Measurements from ENCODE around the gene CD7. TPM values are rescaled to one million over a fixed set of nuclear protein-coding genes. Genes with fewer than 3 reads are reported as not detected.

The CD7 gene
- polyA plus RNA-seq, 1 donor from 2014 or later, result not detected

DNA sequence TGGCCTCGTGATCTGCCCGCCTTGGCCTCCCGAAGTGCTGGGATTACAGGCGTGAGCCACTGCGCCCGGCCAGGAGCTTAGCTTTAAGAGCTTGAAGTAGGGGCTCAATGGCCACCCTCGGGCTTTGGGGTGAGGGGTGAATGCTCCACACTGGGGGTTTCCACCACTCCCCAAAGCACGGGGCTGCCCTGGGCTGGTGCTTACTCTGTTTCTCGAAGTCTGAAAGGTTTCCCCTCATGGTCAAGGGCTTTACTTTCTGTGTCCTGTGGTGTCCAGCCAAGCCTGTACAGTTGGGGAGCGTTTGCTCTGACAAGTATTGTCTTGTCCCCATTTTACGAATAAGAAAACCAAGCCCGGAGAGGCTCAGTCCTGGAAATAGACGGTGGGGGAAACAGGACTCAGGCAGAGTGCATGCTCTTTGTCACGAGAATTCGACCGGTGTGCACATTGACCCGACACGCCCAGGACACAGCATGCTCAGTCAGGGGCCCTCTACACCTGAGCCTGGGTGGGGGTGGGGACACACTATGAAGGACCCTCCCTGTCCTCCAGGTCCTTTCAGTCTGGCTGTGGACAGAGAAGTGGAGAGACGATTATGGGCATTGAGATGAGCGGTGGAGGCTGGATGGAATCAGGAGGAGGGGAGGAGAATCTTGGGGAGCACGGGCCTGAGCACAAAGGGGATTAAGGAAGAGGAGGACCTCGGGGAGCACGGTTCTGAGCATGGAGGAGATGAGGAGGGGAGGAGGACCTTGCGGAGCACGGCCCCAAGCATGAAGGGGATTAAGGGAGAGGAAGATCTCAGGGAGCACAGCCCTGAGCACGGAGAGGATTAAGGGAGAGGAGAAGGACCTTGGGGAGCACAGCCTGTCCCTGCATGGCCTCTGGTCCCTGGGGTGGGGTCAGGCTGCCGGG lies 7.5 kb downstream of the CD7 start:
- Histone ChIP-seq H3K27me3 (ENCODE audit: insufficient read depth, low read depth, low read length) (no peaks in the 10 kb centered on the region), H3K9me2 (ENCODE audit: insufficient read depth, low read length) (no peaks in the 10 kb centered on the region), H3K9me3 (ENCODE audit: low read length) (no peaks in the 10 kb centered on the region), H3K79me2 (replicated peaks; ENCODE audit: insufficient read depth, low read length) (no peaks in the 10 kb centered on the region), H4K20me1 (ENCODE audit: insufficient read depth) (no peaks in the 10 kb centered on the region), H3F3A (ENCODE audit: insufficient read depth, low read length, poor library complexity, severe bottlenecking) (no peaks in the 10 kb centered on the region), H2AFZ (ENCODE audit: low read depth, low read length) (no peak overlapping the region), H3K9ac (ENCODE audit: low read length) (no peak overlapping the region), H3K4me3 (ENCODE audit: low read length) (no peak overlapping the region), H3K27ac (ENCODE audit: low read length) (no peak overlapping the region), H3K36me3 (ENCODE audit: insufficient read depth, low read length) (no peaks in the 10 kb centered on the region), H3K4me2 (ENCODE audit: low read length) (no peak overlapping the region)
- TF ChIP-seq, protein P1, sequence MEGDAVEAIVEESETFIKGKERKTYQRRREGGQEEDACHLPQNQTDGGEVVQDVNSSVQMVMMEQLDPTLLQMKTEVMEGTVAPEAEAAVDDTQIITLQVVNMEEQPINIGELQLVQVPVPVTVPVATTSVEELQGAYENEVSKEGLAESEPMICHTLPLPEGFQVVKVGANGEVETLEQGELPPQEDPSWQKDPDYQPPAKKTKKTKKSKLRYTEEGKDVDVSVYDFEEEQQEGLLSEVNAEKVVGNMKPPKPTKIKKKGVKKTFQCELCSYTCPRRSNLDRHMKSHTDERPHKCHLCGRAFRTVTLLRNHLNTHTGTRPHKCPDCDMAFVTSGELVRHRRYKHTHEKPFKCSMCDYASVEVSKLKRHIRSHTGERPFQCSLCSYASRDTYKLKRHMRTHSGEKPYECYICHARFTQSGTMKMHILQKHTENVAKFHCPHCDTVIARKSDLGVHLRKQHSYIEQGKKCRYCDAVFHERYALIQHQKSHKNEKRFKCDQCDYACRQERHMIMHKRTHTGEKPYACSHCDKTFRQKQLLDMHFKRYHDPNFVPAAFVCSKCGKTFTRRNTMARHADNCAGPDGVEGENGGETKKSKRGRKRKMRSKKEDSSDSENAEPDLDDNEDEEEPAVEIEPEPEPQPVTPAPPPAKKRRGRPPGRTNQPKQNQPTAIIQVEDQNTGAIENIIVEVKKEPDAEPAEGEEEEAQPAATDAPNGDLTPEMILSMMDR (IDR thresholded peaks at IDR 0.05; ENCODE audit: poor library complexity, severe bottlenecking), result no peak
- no peak for TF ChIP-seq MXI1 (conservative IDR thresholded peaks at IDR 0.05; ENCODE audit: poor library complexity, severe bottlenecking)
- no peak for TF ChIP-seq EZH2 (IDR thresholded peaks at IDR 0.05; ENCODE audit: borderline replicate concordance, insufficient read depth, low read length, poor library complexity, severe bottlenecking)
- TF ChIP-seq EP300 (conservative IDR thresholded peaks at IDR 0.05; ENCODE audit: poor library complexity, severe bottlenecking), result no peak
- TF ChIP-seq RAD21 (conservative IDR thresholded peaks at IDR 0.05), result no peak
- TF ChIP-seq POLR2AphosphoS5 (IDR thresholded peaks at IDR 0.05), result no peak
- TF ChIP-seq, protein P2, sequence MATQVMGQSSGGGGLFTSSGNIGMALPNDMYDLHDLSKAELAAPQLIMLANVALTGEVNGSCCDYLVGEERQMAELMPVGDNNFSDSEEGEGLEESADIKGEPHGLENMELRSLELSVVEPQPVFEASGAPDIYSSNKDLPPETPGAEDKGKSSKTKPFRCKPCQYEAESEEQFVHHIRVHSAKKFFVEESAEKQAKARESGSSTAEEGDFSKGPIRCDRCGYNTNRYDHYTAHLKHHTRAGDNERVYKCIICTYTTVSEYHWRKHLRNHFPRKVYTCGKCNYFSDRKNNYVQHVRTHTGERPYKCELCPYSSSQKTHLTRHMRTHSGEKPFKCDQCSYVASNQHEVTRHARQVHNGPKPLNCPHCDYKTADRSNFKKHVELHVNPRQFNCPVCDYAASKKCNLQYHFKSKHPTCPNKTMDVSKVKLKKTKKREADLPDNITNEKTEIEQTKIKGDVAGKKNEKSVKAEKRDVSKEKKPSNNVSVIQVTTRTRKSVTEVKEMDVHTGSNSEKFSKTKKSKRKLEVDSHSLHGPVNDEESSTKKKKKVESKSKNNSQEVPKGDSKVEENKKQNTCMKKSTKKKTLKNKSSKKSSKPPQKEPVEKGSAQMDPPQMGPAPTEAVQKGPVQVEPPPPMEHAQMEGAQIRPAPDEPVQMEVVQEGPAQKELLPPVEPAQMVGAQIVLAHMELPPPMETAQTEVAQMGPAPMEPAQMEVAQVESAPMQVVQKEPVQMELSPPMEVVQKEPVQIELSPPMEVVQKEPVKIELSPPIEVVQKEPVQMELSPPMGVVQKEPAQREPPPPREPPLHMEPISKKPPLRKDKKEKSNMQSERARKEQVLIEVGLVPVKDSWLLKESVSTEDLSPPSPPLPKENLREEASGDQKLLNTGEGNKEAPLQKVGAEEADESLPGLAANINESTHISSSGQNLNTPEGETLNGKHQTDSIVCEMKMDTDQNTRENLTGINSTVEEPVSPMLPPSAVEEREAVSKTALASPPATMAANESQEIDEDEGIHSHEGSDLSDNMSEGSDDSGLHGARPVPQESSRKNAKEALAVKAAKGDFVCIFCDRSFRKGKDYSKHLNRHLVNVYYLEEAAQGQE (IDR thresholded peaks at IDR 0.05; ENCODE audit: borderline replicate concordance), result no peak
- no peak for TF ChIP-seq SMC3 (conservative IDR thresholded peaks at IDR 0.05; ENCODE audit: poor library complexity)
- no peak for TF ChIP-seq TAF1 (IDR thresholded peaks at IDR 0.05; ENCODE audit: low read depth)

DNA sequence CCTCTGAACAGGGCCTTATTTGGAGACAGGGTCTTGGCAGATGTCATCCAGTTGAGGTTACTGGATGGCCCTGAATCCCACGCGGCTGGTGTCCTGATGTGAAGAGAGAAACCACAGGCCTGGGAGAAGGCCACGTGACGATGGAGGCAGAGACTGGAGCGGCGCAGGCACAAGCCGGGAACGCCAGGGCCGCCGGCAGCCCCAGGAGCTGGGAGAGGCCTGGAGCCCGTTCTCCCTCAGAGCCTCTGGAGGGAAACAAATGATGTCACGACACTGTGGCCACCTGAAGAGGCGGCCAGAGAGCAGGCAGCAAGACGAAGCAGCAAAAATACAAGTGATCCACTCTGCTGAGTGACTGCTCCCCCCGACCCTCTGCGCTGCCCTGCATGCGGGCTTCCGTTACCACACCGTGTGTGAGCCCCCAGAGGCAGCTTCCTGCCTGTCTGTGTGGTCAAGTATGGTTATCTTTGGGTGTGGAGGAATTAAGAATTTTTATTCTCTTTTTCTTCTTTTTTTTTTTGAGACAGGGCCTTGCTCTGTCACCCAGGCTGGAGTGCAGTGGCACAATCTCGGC lies 11.6 kb downstream of the CD7 start:
- no peak for TF ChIP-seq RAD21 (conservative IDR thresholded peaks at IDR 0.05)
- no peak for TF ChIP-seq TAF1 (IDR thresholded peaks at IDR 0.05; ENCODE audit: low read depth)
- TF ChIP-seq MXI1 (conservative IDR thresholded peaks at IDR 0.05; ENCODE audit: poor library complexity, severe bottlenecking), result no peak
- TF ChIP-seq EZH2 (IDR thresholded peaks at IDR 0.05; ENCODE audit: borderline replicate concordance, insufficient read depth, low read length, poor library complexity, severe bottlenecking), result no peak
- TF ChIP-seq SMC3 (conservative IDR thresholded peaks at IDR 0.05; ENCODE audit: poor library complexity), result no peak
- TF ChIP-seq EP300 (conservative IDR thresholded peaks at IDR 0.05; ENCODE audit: poor library complexity, severe bottlenecking), result no peak
- Histone ChIP-seq H2AFZ (ENCODE audit: low read depth, low read length) (no peak overlapping the region), H3F3A (ENCODE audit: insufficient read depth, low read length, poor library complexity, severe bottlenecking) (no peaks in the 10 kb centered on the region), H3K27ac (ENCODE audit: low read length) (no peak overlapping the region), H3K79me2 (replicated peaks; ENCODE audit: insufficient read depth, low read length) (no peaks in the 10 kb centered on the region), H3K4me2 (ENCODE audit: low read length) (no peak overlapping the region), H4K20me1 (ENCODE audit: insufficient read depth) (no peaks in the 10 kb centered on the region), H3K9me3 (ENCODE audit: low read length) (no peaks in the 10 kb centered on the region), H3K9me2 (ENCODE audit: insufficient read depth, low read length) (no peaks in the 10 kb centered on the region), H3K9ac (ENCODE audit: low read length) (no peak overlapping the region), H3K27me3 (ENCODE audit: insufficient read depth, low read depth, low read length) (no peaks in the 10 kb centered on the region), H3K4me3 (ENCODE audit: low read length) (no peak overlapping the region), H3K36me3 (ENCODE audit: insufficient read depth, low read length) (no peaks in the 10 kb centered on the region)
